ENCODE data around the gene PARP12.

- no peak for TF ChIP-seq EZH2 (IDR thresholded peaks at IDR 0.05; ENCODE audit: low read length)
- TF ChIP-seq, protein P1, sequence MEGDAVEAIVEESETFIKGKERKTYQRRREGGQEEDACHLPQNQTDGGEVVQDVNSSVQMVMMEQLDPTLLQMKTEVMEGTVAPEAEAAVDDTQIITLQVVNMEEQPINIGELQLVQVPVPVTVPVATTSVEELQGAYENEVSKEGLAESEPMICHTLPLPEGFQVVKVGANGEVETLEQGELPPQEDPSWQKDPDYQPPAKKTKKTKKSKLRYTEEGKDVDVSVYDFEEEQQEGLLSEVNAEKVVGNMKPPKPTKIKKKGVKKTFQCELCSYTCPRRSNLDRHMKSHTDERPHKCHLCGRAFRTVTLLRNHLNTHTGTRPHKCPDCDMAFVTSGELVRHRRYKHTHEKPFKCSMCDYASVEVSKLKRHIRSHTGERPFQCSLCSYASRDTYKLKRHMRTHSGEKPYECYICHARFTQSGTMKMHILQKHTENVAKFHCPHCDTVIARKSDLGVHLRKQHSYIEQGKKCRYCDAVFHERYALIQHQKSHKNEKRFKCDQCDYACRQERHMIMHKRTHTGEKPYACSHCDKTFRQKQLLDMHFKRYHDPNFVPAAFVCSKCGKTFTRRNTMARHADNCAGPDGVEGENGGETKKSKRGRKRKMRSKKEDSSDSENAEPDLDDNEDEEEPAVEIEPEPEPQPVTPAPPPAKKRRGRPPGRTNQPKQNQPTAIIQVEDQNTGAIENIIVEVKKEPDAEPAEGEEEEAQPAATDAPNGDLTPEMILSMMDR (optimal IDR thresholded peaks at IDR 0.05 in 1 of 3, IDR thresholded peaks at IDR 0.05 in 1 of 3, conservative IDR thresholded peaks at IDR 0.05 in 1 of 3; ENCODE audit: extremely low read depth in 1 of 3, insufficient read depth in 2 of 3, low read length in 3 of 3), result no peak
Measured at GRCh38 chr7:140060243-140060630, 2.5 kb downstream of the PARP12 start.

Measured in keratinocyte (primary cell).